Hematopoietic multipotent progenitor cell treated with erythropoietin and hydrocortisone succinate and interleukin-3 and kit ligand, for 15 days (in vitro differentiated cells): ENCODE measurements around the gene SLC31A1.
"Not testable (repeated sequence)": the region's sequence is repeated elsewhere in the genome, so short reads cannot be mapped to it uniquely, and the experiment has no call there.

Experiments
- DNase-seq: peaks from one replicate; pipeline ENCODE4 v3.0.0-alpha.2; 2015; ENCODE audit warnings: low spot score

Gene SLC31A1

DNA sequence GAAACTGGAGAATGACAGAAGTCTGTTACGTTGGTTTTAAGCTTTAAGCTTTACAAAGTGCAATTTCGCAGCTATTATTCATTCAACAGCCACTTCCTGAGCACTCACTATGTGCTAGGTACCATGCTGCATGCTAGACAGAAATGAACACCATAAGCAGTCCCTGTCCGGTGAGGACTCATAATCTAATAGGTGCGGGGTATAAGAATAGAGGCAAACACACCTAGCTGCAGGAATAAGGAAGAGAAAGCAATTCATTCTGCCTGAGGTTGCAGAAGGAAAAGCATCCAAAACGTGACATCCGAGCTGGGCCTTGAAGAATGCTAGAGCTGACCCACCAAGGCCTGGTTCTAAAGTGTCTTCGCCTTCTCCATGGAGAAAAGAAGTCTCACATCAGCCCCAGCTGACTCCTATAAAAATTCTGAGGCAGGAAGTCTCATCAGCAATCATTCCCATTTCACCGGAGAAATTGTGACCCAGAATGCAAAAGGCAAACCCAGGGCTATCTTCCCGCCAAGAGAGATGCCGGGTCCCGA lies 809 bp upstream of the SLC31A1 start:
- DNase-seq: no peak

- peak; percentile 40 for DNase-seq
Observed at GRCh38 chr9:113221800-113222481, 597 bp downstream of the SLC31A1 start.

- DNase-seq: no peak
Observed at GRCh38 chr9:113222482-113222841, 1.1 kb downstream of the SLC31A1 start.

- no peak for DNase-seq
Observed at GRCh38 chr9:113223963-113224362, 2.6 kb downstream of the SLC31A1 start.

- DNase-seq: no peak
Observed at GRCh38 chr9:113227436-113227835, 6.1 kb downstream of the SLC31A1 start.

GRCh38 chr9:113228130-113228665 lies 6.9 kb downstream of the SLC31A1 start:
- DNase-seq: no peak

- DNase-seq: peak; percentile 37
Observed at GRCh38 chr9:113231701-113232100, 10.4 kb downstream of the SLC31A1 start.

- DNase-seq: not testable (repeated sequence)
Observed at GRCh38 chr9:113235701-113236255, 14.4 kb downstream of the SLC31A1 start.

GRCh38 chr9:113237026-113237425 lies 15.7 kb downstream of the SLC31A1 start:
- DNase-seq: no peak

GRCh38 chr9:113238202-113238858 lies 17.0 kb downstream of the SLC31A1 start:
- DNase-seq: no peak

DNA sequence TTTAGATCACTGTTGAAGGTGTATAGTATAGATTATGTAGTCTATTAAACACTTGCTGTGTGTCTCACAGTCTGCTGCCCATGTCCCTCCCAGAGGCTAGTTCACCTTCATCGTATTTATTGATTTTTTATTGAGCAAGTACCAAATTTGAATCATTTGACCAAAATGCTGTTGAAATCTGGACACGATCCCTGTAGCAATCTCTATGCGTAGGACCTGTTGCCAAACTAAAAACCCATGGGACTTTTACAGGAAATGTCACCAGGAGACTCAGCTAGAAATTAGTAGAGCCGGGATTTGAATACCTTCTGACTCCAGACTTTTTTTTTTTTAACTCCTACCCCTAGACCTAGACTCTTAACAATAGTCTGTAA lies 17.5 kb downstream of the SLC31A1 start:
- DNase-seq: no peak

DNA sequence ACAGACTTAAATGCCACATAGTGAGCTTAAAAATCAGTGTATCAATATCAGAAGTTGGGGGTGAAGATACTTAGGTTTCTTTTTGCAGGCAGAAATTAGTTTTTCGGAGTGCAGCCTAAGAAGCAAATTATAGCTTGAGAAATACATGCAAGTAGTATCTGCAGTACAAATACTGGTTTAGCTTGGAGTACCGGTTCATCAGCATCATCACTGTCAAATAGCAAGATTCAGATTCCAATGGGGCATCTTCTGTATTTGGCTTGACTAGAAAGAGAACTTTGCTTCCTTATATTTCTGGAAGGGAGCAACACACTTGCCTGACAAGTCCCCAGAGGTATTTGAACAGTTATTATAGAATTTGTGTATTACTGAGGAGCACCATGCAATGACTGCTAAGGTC lies 19.8 kb downstream of the SLC31A1 start:
- DNase-seq: no peak

GRCh38 chr9:113244556-113244955 lies 23.2 kb downstream of the SLC31A1 start:
- no peak for DNase-seq

GRCh38 chr9:113245894-113246293 lies 24.6 kb downstream of the SLC31A1 start:
- no peak for DNase-seq

- no peak for DNase-seq
Observed at GRCh38 chr9:113246928-113247327, 25.6 kb downstream of the SLC31A1 start.

DNA sequence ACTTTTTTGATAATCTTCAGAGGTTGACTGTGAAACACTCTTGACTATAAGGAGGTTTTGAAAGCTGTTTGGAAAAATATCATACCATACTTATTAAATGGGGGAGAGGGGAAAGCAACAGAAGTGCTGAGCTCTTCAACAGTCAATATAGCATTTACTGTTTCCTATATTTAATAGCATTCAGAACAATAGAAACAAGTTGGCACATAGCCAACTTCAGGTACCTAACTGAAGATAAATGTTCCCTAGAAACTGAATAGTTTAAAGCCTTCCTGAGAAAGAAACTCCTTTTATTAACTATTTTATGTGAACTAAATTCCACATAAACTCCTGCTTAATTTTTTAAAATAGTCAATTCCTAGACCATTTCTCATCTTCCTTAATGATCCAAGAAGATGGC lies 26.3 kb downstream of the SLC31A1 start:
- DNase-seq: no peak

GRCh38 chr9:113249661-113250060 lies 28.3 kb downstream of the SLC31A1 start:
- not testable (repeated sequence) for DNase-seq

- no peak for DNase-seq
Observed at GRCh38 chr9:113250807-113251206, 29.5 kb downstream of the SLC31A1 start.

DNA sequence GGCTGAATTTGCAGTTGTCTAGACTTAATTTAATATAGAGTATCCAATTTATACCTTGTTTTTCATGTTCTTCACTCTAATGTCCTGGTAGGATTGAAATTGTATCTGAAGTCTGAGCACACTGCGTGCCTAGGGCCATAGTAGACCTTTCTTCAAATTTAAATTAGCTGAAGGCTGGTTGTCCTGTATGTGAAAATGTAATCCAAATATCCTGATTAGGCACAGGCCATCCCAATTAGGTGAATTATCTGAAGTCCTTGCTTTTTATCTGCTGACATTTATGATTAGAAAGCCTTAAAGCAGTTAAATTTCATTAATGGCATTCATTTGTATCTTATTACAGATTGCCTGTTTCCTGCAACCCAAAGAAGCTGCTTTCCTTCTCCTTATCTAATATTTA lies 33.6 kb downstream of the SLC31A1 start:
- DNase-seq: no peak

DNA sequence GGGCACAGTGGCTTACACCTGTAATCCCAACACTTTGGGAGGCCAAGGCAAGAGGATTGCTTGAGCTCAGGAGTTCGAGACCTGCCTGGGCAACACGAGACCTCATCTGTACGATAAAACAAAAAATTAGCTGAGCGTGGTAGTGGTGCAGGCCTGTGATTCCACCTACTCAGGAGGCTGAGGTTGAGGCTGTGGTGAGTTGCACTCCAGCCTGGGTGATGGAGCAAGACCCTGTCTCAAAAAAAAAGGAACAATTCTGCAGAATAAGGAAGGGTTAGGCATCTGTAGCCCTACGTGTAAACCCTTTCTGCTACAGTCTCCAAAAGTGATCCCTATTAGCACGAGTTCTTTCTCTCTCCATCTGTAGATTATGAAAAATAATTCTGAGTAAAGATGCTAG lies 34.1 kb downstream of the SLC31A1 start:
- no peak for DNase-seq

- no peak for DNase-seq
Observed at GRCh38 chr9:113257863-113258262, 36.5 kb downstream of the SLC31A1 start.

DNA sequence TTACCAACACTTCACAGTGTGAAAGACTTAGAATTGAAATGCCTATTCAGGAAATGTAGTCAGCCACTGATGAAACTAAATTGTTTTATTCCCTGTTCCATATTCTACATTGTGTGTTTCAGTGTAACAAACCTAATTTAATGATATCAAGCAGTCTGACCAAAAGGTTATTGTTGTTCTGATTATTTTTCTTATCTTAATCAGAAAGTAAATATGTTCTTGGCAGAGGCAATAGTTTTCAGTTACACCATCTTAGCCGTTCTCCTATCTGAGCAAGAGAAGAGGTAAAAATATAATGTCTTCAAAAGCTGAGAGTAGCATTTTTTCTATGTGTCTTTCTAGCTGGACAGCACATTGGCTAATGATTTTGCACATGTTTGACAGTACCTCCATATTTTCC lies 36.9 kb downstream of the SLC31A1 start:
- no peak for DNase-seq
